K562 (cell line): Measurements from ENCODE around the gene CRYAB. TPM values are rescaled to one million over a fixed set of nuclear protein-coding genes. Genes with fewer than 3 reads are reported as not detected.

Source experiments
- ARID2 ChIP-seq: fragments of 450-650 bp; IDR thresholded peaks from 2 replicates; pipeline ENCODE4 v1.6.1; 2017; ENCODE audit warnings: antibody characterized with exemption, mild to moderate bottlenecking
- CBFA2T3 ChIP-seq: fragments of 450-650 bp; IDR thresholded peaks from 2 replicates; pipeline ENCODE4 v1.6.1; 2017
- CC2D1A ChIP-seq: fragments of 450-650 bp; IDR thresholded peaks from 2 replicates; pipeline ENCODE4 v1.6.1; 2017; ENCODE audit warnings: mild to moderate bottlenecking
- CREM ChIP-seq: IDR thresholded peaks from 2 replicates; pipeline ENCODE4 v1.6.1; 2014; ENCODE audit warnings: antibody characterized with exemption, low read depth
- HNRNPUL1 ChIP-seq: fragments of 200-400 bp; formaldehyde crosslinking; IDR thresholded peaks from 2 replicates; pipeline ENCODE4 v1.6.1; 2017; ENCODE audit warnings: low read length
- L3MBTL2 ChIP-seq: fragments of 450-650 bp; IDR thresholded peaks from 2 replicates; pipeline ENCODE4 v1.6.1; 2016; ENCODE audit warnings: mild to moderate bottlenecking, moderate library complexity
- MTA2 ChIP-seq: fragments of 450-650 bp; IDR thresholded peaks from 2 replicates; pipeline ENCODE4 v1.6.1; 2016; ENCODE audit warnings: low read depth
- NFIC ChIP-seq: fragments of 450-650 bp; IDR thresholded peaks from 2 replicates; pipeline ENCODE4 v1.6.1; 2017; ENCODE audit warnings: mild to moderate bottlenecking, inconsistent platforms
- NR1H2 ChIP-seq: sonication (generic); formaldehyde crosslinking; IDR thresholded peaks from 2 replicates; pipeline ENCODE4 v1.4.0; 2020; ENCODE audit warnings: mild to moderate bottlenecking, missing genetic modification reagents
- RHOXF2B ChIP-seq: fragments of 250-450 bp; sonication (Bioruptor Pico); conservative IDR thresholded peaks from 2 replicates; pipeline ENCODE4 v1.5.1; 2021
- STAT5A ChIP-seq: IDR thresholded peaks from 2 replicates; pipeline ENCODE4 v1.6.1; 2012; ENCODE audit warnings: low read length, inconsistent platforms, borderline replicate concordance
- YBX1 ChIP-seq: fragments of 450-650 bp; IDR thresholded peaks from 2 replicates; pipeline ENCODE4 v1.7.1; 2016; ENCODE audit warnings: mild to moderate bottlenecking
- ZNF445 ChIP-seq: fragments of 250-450 bp; sonication (Bioruptor Pico); IDR thresholded peaks from 2 replicates; pipeline ENCODE4 v1.4.0; 2020; ENCODE audit warnings: low read depth, mild to moderate bottlenecking, moderate library complexity
- ZNF695 ChIP-seq: fragments of 450-650 bp; formaldehyde crosslinking; IDR thresholded peaks from 2 replicates; pipeline ENCODE4 v1.4.0; 2020; ENCODE audit warnings: mild to moderate bottlenecking, moderate library complexity
- polyA plus RNA-seq, 8 experiments: library from polyadenylated mRNA; depleted of rRNA in 4 of 8; stranded (reverse) in 5 of 8; unstranded in 3 of 8; fragments of >200 nt; fragmentation: Nextera tagmentation in 2 of 8; fragmentation: Illumina TruSeq in 1 of 8; extraction: Ambion mirVana in 2 of 8; extraction: Trizol in 1 of 8; gene quantifications; 2 replicates each; pipeline versions ENCODE4 v1.2.1 to v1.2.3, GENCODE V29; 2011 to 2014; ENCODE audit warnings: inconsistent platforms in 1 of 8, missing spikeins in 1 of 8
- total RNA-seq, 7 experiments: library from RNA; depleted of rRNA in 6 of 7; stranded (reverse); fragments of >200 nt in 6 of 7; fragmentation: Illumina TruSeq in 2 of 7; extraction: Trizol in 2 of 7; gene quantifications; 2 replicates each; pipeline versions ENCODE4 v1.2.1 to v1.2.3, GENCODE V29; 2011 to 2021; ENCODE audit warnings: low replicate concordance in 1 of 7
- TF ChIP-seq, protein P1 (sequence below): fragments of 450-650 bp; IDR thresholded peaks from one replicate; pipeline ENCODE4 v1.6.1; 2018; ENCODE audit warnings: mild to moderate bottlenecking, moderate library complexity; ENCODE audit not compliant: partially characterized antibody
- TF ChIP-seq, protein P2 (sequence below): fragments of 450-650 bp; IDR thresholded peaks from 2 replicates; pipeline ENCODE4 v1.6.1; 2016; ENCODE audit warnings: missing biosample characterization, missing genetic modification characterization
- TF ChIP-seq, protein P3 (sequence below): sonication (generic); formaldehyde crosslinking; IDR thresholded peaks from 2 replicates; pipeline ENCODE4 v1.8.1; 2022; ENCODE audit warnings: missing genetic modification reagents
- TF ChIP-seq, protein P4 (sequence below): fragments of 250-450 bp; sonication (Bioruptor Pico); IDR thresholded peaks from 2 replicates; pipeline ENCODE4 v1.8.0; 2022; ENCODE audit warnings: moderate library complexity, mild to moderate bottlenecking, inconsistent platforms

CRYAB gene
- total and polyA plus RNA-seq, 9 of the 15 experiments (the other 6 are each of a cell fraction or from before 2014, with no cell fraction given), result 0.83 to 7.5 (median 3.6) TPM

DNA sequence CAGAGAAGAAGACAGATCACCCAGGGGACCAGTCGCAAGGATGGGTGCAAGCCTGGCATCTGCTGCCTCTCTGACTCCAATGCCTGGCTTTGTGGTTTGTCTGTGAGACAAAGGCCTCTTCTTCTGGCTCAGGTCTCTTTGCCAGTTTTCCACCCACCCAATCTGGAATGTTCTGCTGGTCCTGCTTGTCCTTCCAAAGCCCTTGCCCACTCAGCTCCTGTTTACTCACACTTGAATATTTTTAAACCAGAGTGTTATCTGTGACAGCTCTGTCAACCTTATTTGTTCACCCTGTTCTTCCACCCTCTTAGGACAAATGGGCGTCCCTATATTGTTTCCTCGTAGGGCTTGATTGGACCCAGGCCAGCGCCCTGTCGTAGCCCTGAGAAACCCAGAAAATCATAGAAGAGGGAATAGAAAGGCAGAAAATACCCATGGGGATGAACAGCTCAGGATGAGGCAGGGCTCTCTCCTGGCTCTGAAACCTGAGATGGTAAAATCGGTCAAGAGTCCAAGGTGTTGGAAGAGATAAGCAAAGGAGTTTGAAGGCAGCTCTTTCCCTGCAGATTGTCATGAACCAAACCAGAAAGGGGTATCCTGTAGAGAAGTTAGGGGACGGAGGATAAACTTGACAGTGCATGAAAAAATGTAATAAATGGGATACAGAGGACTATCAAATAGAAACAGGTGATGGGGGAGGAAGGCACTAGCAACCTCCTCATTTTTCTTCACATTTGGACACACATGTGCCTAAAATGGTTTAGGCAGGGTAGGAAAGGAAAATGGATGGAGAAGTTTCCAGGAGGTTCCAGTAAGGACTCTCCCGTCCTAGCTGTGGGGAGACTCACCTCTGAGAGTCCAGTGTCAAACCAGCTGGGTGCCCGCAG lies 651 bp downstream of the CRYAB start (continued):
- no peak for TF ChIP-seq ARID2
- no peak for TF ChIP-seq ZNF445 (CRISPR knock-in tag)
- peak; percentile 92 for TF ChIP-seq CBFA2T3
- TF ChIP-seq CC2D1A, result no peak; the same call in 1 of the 2 replicates
- no peak for TF ChIP-seq HNRNPUL1
- no peak for TF ChIP-seq ZNF695
- peak; percentile 69; the same call in 1 of the 2 replicates for TF ChIP-seq STAT5A
- TF ChIP-seq, protein P1, sequence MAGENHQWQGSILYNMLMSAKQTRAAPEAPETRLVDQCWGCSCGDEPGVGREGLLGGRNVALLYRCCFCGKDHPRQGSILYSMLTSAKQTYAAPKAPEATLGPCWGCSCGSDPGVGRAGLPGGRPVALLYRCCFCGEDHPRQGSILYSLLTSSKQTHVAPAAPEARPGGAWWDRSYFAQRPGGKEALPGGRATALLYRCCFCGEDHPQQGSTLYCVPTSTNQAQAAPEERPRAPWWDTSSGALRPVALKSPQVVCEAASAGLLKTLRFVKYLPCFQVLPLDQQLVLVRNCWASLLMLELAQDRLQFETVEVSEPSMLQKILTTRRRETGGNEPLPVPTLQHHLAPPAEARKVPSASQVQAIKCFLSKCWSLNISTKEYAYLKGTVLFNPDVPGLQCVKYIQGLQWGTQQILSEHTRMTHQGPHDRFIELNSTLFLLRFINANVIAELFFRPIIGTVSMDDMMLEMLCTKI, result no peak
- peak; percentile 69 for TF ChIP-seq NFIC
- TF ChIP-seq RHOXF2B (CRISPR knock-in tag), result no peak
- no peak for TF ChIP-seq NR1H2 (CRISPR knock-in tag)
- TF ChIP-seq, protein P2, sequence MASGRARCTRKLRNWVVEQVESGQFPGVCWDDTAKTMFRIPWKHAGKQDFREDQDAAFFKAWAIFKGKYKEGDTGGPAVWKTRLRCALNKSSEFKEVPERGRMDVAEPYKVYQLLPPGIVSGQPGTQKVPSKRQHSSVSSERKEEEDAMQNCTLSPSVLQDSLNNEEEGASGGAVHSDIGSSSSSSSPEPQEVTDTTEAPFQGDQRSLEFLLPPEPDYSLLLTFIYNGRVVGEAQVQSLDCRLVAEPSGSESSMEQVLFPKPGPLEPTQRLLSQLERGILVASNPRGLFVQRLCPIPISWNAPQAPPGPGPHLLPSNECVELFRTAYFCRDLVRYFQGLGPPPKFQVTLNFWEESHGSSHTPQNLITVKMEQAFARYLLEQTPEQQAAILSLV (tag), result no peak
- peak; percentile 85 for TF ChIP-seq MTA2
- TF ChIP-seq, protein P3, sequence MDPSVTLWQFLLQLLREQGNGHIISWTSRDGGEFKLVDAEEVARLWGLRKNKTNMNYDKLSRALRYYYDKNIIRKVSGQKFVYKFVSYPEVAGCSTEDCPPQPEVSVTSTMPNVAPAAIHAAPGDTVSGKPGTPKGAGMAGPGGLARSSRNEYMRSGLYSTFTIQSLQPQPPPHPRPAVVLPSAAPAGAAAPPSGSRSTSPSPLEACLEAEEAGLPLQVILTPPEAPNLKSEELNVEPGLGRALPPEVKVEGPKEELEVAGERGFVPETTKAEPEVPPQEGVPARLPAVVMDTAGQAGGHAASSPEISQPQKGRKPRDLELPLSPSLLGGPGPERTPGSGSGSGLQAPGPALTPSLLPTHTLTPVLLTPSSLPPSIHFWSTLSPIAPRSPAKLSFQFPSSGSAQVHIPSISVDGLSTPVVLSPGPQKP (CRISPR knock-in tag), result no peak
- TF ChIP-seq YBX1, result no peak
- peak; percentile 16; the same call in 1 of the 2 replicates for TF ChIP-seq L3MBTL2
- TF ChIP-seq, protein P4, sequence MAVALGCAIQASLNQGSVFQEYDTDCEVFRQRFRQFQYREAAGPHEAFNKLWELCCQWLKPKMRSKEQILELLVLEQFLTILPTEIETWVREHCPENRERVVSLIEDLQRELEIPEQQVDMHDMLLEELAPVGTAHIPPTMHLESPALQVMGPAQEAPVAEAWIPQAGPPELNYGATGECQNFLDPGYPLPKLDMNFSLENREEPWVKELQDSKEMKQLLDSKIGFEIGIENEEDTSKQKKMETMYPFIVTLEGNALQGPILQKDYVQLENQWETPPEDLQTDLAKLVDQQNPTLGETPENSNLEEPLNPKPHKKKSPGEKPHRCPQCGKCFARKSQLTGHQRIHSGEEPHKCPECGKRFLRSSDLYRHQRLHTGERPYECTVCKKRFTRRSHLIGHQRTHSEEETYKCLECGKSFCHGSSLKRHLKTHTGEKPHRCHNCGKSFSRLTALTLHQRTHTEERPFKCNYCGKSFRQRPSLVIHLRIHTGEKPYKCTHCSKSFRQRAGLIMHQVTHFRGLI (CRISPR knock-in tag), result no peak
- 0 out of 2 replicates have a peak, but pooled peaks have one; percentile 26 for TF ChIP-seq CREM
